NB4 (cell line): ENCODE measurements around the gene LRFN2.

Experiments used
- CTCF ChIP-seq: IDR thresholded peaks from one replicate; pipeline ENCODE4 v1.5.1; 2012; ENCODE audit warnings: low read depth, low read length
- MAX ChIP-seq: IDR thresholded peaks from 2 replicates; pipeline ENCODE4 v1.6.1; 2011; ENCODE audit warnings: low read depth, low read length
- MYC ChIP-seq: IDR thresholded peaks from 2 replicates; pipeline ENCODE4 v1.6.1; 2011; ENCODE audit warnings: low read depth, low read length
- POLR2A ChIP-seq: IDR thresholded peaks from 2 replicates; pipeline ENCODE4 v1.6.1; 2011; ENCODE audit warnings: mild to moderate bottlenecking; ENCODE audit not compliant: insufficient read length; ENCODE audit errors: extremely low read depth

- TF ChIP-seq CTCF (no peak), POLR2A (no peak), MAX (no peak), MYC (no peak)
These were observed 115.9 kb downstream of the LRFN2 start for GRCh38 chr6:40471243-40471642.
